B cell (primary cell): ENCODE results near the gene MRC2. TPM values are rescaled to one million over a fixed set of nuclear protein-coding genes. Genes with fewer than 3 reads are reported as not detected.

Experiments used
- ATAC-seq: fragments of 200-7000 bp; cut with Tn5 transposase; one replicate; pipeline ENCODE4 v1.10.0; 2021; ENCODE audit warnings: low read depth, mild to moderate bottlenecking, moderate number of reproducible peaks, moderate library complexity
- CTCF ChIA-PET: fragments of 350-600 bp; sonication (Branson Sonifier 250); formaldehyde crosslinking; loops from one replicate; lab custom pipeline; 2021; ENCODE audit warnings: antibody characterized with exemption, inconsistent platforms; lab: Charles Lee
- POLR2A ChIA-PET: fragments of 350-600 bp; sonication (Branson Sonifier 250); formaldehyde crosslinking; loops from one replicate; lab custom pipeline; 2021; ENCODE audit warnings: antibody characterized with exemption; lab: Charles Lee
- DNase-seq: peaks from one replicate; pipeline ENCODE4 v3.0.0; 2013
- H2AFZ ChIP-seq: 2 replicates; pipeline ENCODE4 v1.6.1; 2012; ENCODE audit warnings: mild to moderate bottlenecking, low read depth, low read length; ENCODE audit not compliant: insufficient read depth, poor library complexity, severe bottlenecking
- H3K27ac ChIP-seq, 2 donors: 1 replicate in 1 of 2; 2 replicates in 1 of 2; pipeline ENCODE4 v1.5.1; 2012 to 2013; ENCODE audit warnings: low read length in 2 of 2, mild to moderate bottlenecking in 2 of 2, moderate library complexity in 1 of 2
- H3K27me3 ChIP-seq, 4 experiments: fragments of 200-600 bp in 1 of 4; sonication (generic) in 1 of 4; replicated peaks in 1 of 4; 1 replicate in 2 of 4; 2 replicates in 2 of 4; pipeline versions ENCODE4 v1.6.1 to v1.7.0; 2013 to 2016; ENCODE audit warnings: low read length in 3 of 4, mild to moderate bottlenecking in 2 of 4, mixed read lengths in 1 of 4, moderate library complexity in 1 of 4; ENCODE audit not compliant: insufficient read depth in 4 of 4, control insufficient read depth in 3 of 4; ENCODE audit errors: control extremely low read depth in 1 of 4
- H3K36me3 ChIP-seq, 2 experiments: replicated peaks in 1 of 2; 1 replicate in 1 of 2; 2 replicates in 1 of 2; pipeline versions ENCODE4 v1.6.1 to v1.7.1; 2013; ENCODE audit warnings: low read length in 1 of 2; ENCODE audit not compliant: insufficient read depth in 2 of 2, control insufficient read depth in 1 of 2; ENCODE audit errors: control extremely low read depth in 1 of 2, extremely low read depth in 1 of 2
- H3K4me1 ChIP-seq, 2 donors: fragments of 200-600 bp in 1 of 2; sonication (generic) in 1 of 2; 1 replicate in 1 of 2; 2 replicates in 1 of 2; pipeline versions ENCODE4 v1.5.1 to v1.6.1; 2013 to 2017; ENCODE audit warnings: low read length in 2 of 2; ENCODE audit not compliant: control insufficient read depth in 2 of 2, insufficient read depth in 2 of 2
- H3K4me2 ChIP-seq: replicated peaks from 2 replicates; pipeline ENCODE3; 2012; ENCODE audit warnings: mild to moderate bottlenecking, low read depth, low read length; ENCODE audit not compliant: poor library complexity, severe bottlenecking
- H3K4me3 ChIP-seq, 5 experiments: fragments of 200-600 bp in 1 of 5; sonication (generic) in 1 of 5; 1 replicate in 3 of 5; 2 replicates in 2 of 5; pipeline versions ENCODE4 v1.5.1 to v1.7.0; 2011 to 2016; ENCODE audit warnings: low read length in 4 of 5, mild to moderate bottlenecking in 4 of 5, low read depth in 2 of 5, control low read depth in 1 of 5, moderate library complexity in 1 of 5; ENCODE audit not compliant: insufficient read depth in 1 of 5; ENCODE audit errors: control extremely low read depth in 1 of 5, extremely low read depth in 1 of 5
- H3K79me2 ChIP-seq: fragments of 200-600 bp; sonication (generic); one replicate; pipeline ENCODE4 v1.6.0; 2016; ENCODE audit warnings: low read length; ENCODE audit not compliant: control insufficient read depth, insufficient read depth
- H3K9ac ChIP-seq: fragments of 200-600 bp; sonication (generic); 2 replicates; pipeline ENCODE4 v1.6.1; 2017; ENCODE audit warnings: mild to moderate bottlenecking, low read length, moderate library complexity
- H3K9me3 ChIP-seq, 3 donors: one replicate each; pipeline versions ENCODE4 v1.6.1 to v1.7.1; 2013; ENCODE audit warnings: low read length in 2 of 3; ENCODE audit not compliant: control insufficient read depth in 2 of 3, insufficient read depth in 1 of 3; ENCODE audit errors: control extremely low read depth in 1 of 3
- H4K20me1 ChIP-seq: 2 replicates; pipeline ENCODE4 v1.6.0; 2012; ENCODE audit warnings: mild to moderate bottlenecking, low read length; ENCODE audit not compliant: insufficient read depth, control insufficient read depth, poor library complexity, severe bottlenecking
- H3K27ac Mint-ChIP-seq: one replicate; pipeline ENCODE4 v1.8.0; 2021; ENCODE audit warnings: mixed read lengths
- H3K27me3 Mint-ChIP-seq: one replicate; pipeline ENCODE4 v1.8.0; 2021; ENCODE audit warnings: mixed read lengths
- H3K4me1 Mint-ChIP-seq: one replicate; pipeline ENCODE4 v1.8.0; 2021; ENCODE audit warnings: mixed read lengths
- H3K4me3 Mint-ChIP-seq: one replicate; pipeline ENCODE4 v1.8.0; 2021; ENCODE audit warnings: mixed read lengths
- H3K9me3 Mint-ChIP-seq: one replicate; pipeline ENCODE4 v1.8.0; 2022; ENCODE audit warnings: mixed read lengths; ENCODE audit not compliant: insufficient read depth
- CTCF ChIP-seq: fragments of 200-600 bp; IDR thresholded peaks from one replicate; pipeline ENCODE4 v1.8.0; 2022; ENCODE audit warnings: antibody characterized with exemption, mild to moderate bottlenecking
- EZH2 ChIP-seq: IDR thresholded peaks from 2 replicates; pipeline ENCODE4 v1.6.1; 2012; ENCODE audit warnings: borderline replicate concordance, low read depth, mild to moderate bottlenecking, moderate library complexity, low read length; ENCODE audit not compliant: insufficient read depth, poor library complexity, severe bottlenecking
- WGBS: methylation state at CpG from one replicate; pipeline ENCODE4 v1.1.5; 2013; ENCODE audit warnings: missing lambda C conversion rate; ENCODE audit not compliant: insufficient coverage; 5-methylcytosine and 5-hydroxymethylcytosine counted together
- intact Hi-C: fragments of 100-400 bp; cut with micrococcal nuclease; formaldehyde crosslinking; loops from one replicate; pipeline ENCODE4 v1.10.0; 2022
- polyA plus RNA-seq: library from polyadenylated mRNA; depleted of rRNA; stranded (reverse); fragments of >200 nt; gene quantifications from 2 replicates; pipeline ENCODE4 v1.2.3, GENCODE V29; 2012
- total RNA-seq, 2 donors: library from RNA; stranded (reverse); fragments of 120-200 nt in 1 of 2; gene quantifications; 1 replicate in 1 of 2; 2 replicates in 1 of 2; pipeline versions ENCODE4 v1.2.3 to v1.2.4, GENCODE V29; 2013 to 2022

The MRC2 gene
- total and polyA plus RNA-seq, 2 donors (not counting 1 experiment from before 2014, with no cell fraction given), result 0.09 to 0.34 TPM

- no peak for TF ChIP-seq CTCF
- no peak for TF ChIP-seq EZH2
- H3K4me2 ChIP-seq, result no peak overlapping the region
- POLR2A ChIA-PET, result no interaction called here
- H2AFZ ChIP-seq, result no peak overlapping the region
- CTCF ChIA-PET, result no interaction called here
- Mint-ChIP-seq H3K9me3 (no peaks in the 10 kb centered on the region), H3K4me3 (no peak overlapping the region), H3K4me1 (no peaks in the 10 kb centered on the region), H3K27ac (no peak overlapping the region), H3K27me3 (peaks cover 6% of the 10 kb centered on the region)
- H3K79me2 ChIP-seq, result no peaks in the 10 kb centered on the region
- ATAC-seq (no peak), DNase-seq (no peak)
- no peaks in the 10 kb centered on the region for H3K27me3 ChIP-seq
- no peaks in the 10 kb centered on the region for H3K36me3 ChIP-seq
- no peaks in the 10 kb centered on the region for H3K4me1 ChIP-seq
- no peaks in the 10 kb centered on the region for H4K20me1 ChIP-seq
- no peaks in the 10 kb centered on the region for H3K9me3 ChIP-seq
- 97% methylated on average over 3 of the region's 8 CpGs for WGBS
- no peak overlapping the region for H3K9ac ChIP-seq
- no peak overlapping the region for H3K27ac ChIP-seq
- intact Hi-C loops, result no loop called here
- no peak overlapping the region for H3K4me3 ChIP-seq
Observed at GRCh38 chr17:62737513-62737912, 110.0 kb downstream of the MRC2 start.

GRCh38 chr17:62738281-62738680, 110.8 kb downstream of the MRC2 start:
- ATAC-seq (no peak), DNase-seq (no peak)
- Histone ChIP-seq H3K9ac (no peak overlapping the region), H3K4me3 (no peak overlapping the region), H3K4me2 (no peak overlapping the region), H4K20me1 (no peaks in the 10 kb centered on the region), H3K36me3 (no peaks in the 10 kb centered on the region), H3K9me3 (no peaks in the 10 kb centered on the region), H2AFZ (no peak overlapping the region), H3K27ac (no peak overlapping the region), H3K27me3 (no peaks in the 10 kb centered on the region), H3K4me1 (no peaks in the 10 kb centered on the region), H3K79me2 (no peaks in the 10 kb centered on the region)
- no peaks in the 10 kb centered on the region for H3K4me1 Mint-ChIP-seq
- ChIA-PET CTCF (no interaction called here), POLR2A (no interaction called here)
- H3K27me3 Mint-ChIP-seq, result peaks cover 13% of the 10 kb centered on the region
- H3K4me3 Mint-ChIP-seq, result no peak overlapping the region
- intact Hi-C loops, result no loop called here
- TF ChIP-seq EZH2 (no peak), CTCF (no peak)
- no peak overlapping the region for H3K27ac Mint-ChIP-seq
- H3K9me3 Mint-ChIP-seq, result no peaks in the 10 kb centered on the region
- 100% methylated on average over 4 of the region's 9 CpGs for WGBS
